GM19455 (cell line): ENCODE results near the gene PLPP1.
"Not testable (repeated sequence)": the region's sequence is repeated elsewhere in the genome, so short reads cannot be mapped to it uniquely, and the experiment has no call there.

Experiments used
- ATAC-seq: cut with Tn5 transposase; IDR thresholded peaks from one replicate; pipeline ENCODE4 v1.9.1; 2021; ENCODE audit not compliant: unreplicated experiment

PLPP1 gene

GRCh38 chr5:55507574-55507973 is 27.2 kb downstream of the PLPP1 start:
- no peak for ATAC-seq

- ATAC-seq: not testable (repeated sequence)
These were observed 29.1 kb downstream of the PLPP1 start for GRCh38 chr5:55505711-55506110.

GRCh38 chr5:55503917-55504316 is 30.8 kb downstream of the PLPP1 start:
- ATAC-seq: not testable (repeated sequence)

GRCh38 chr5:55502759-55503158 is 32.0 kb downstream of the PLPP1 start:
- ATAC-seq: no peak

- ATAC-seq: no peak
These were observed 36.3 kb downstream of the PLPP1 start for GRCh38 chr5:55498457-55498856.

GRCh38 chr5:55497712-55498111 is 37.1 kb downstream of the PLPP1 start:
- no peak for ATAC-seq

GRCh38 chr5:55495216-55495615 is 39.5 kb downstream of the PLPP1 start:
- ATAC-seq: no peak

- no peak for ATAC-seq
These were observed 42.3 kb downstream of the PLPP1 start for GRCh38 chr5:55492449-55492848.

- no peak for ATAC-seq
These were observed 49.7 kb downstream of the PLPP1 start for GRCh38 chr5:55485073-55485472.

- no peak for ATAC-seq
These were observed 50.2 kb downstream of the PLPP1 start for GRCh38 chr5:55484531-55484930.

GRCh38 chr5:55483885-55484284 is 50.9 kb downstream of the PLPP1 start:
- no peak for ATAC-seq

GRCh38 chr5:55481293-55481855 is 53.4 kb downstream of the PLPP1 start:
- no peak for ATAC-seq

- no peak for ATAC-seq
These were observed 54.0 kb downstream of the PLPP1 start for GRCh38 chr5:55480781-55481180.

GRCh38 chr5:55472642-55473041 is 62.1 kb downstream of the PLPP1 start:
- ATAC-seq: no peak

- ATAC-seq: no peak
These were observed 63.3 kb downstream of the PLPP1 start for GRCh38 chr5:55471468-55471867.

- no peak for ATAC-seq
These were observed 64.5 kb downstream of the PLPP1 start for GRCh38 chr5:55470282-55470681.

GRCh38 chr5:55469839-55470238 is 64.9 kb downstream of the PLPP1 start:
- no peak for ATAC-seq

- no peak for ATAC-seq
These were observed 66.8 kb downstream of the PLPP1 start for GRCh38 chr5:55467862-55468551.

- ATAC-seq: no peak
These were observed 71.2 kb downstream of the PLPP1 start for GRCh38 chr5:55463613-55464012.

- ATAC-seq: no peak
These were observed 75.2 kb downstream of the PLPP1 start for GRCh38 chr5:55459572-55459971.

GRCh38 chr5:55456216-55456895 is 78.4 kb downstream of the PLPP1 start:
- ATAC-seq: no peak

GRCh38 chr5:55454282-55454681 is 80.5 kb downstream of the PLPP1 start:
- no peak for ATAC-seq
